Measurements from ENCODE around the gene MATN1. TPM values are rescaled to one million over a fixed set of nuclear protein-coding genes. Genes with fewer than 3 reads are reported as not detected.

Gene MATN1
- total RNA-seq, 1 experiment from 2014 or later, result 0.12 TPM

DNA sequence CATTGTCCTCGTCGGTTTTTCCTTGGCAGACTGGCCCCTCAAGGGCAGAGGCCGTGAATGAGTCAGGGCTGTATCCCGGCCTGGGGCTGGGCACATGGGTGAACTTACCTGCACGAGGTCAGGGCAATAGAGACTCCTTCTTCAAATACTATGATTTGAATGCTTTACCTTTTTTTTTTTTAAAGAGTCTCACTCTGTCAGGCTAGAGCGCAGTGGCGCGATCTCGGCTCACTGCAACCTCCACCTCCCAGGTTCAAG lies 29.2 kb upstream of the MATN1 start:
- peaks cover 2 to 22% of the 10 kb centered on the region in 2 experiments; a peak in 3 of 4 replicates for H3K4me1 ChIP-seq (ENCODE audit: control insufficient read depth in 1 of 2, insufficient read depth in 2 of 2, low read length in 2 of 2)
- intact Hi-C loops (cut with micrococcal nuclease), result no loop called here
- H2AFZ ChIP-seq (ENCODE audit: low read depth, low read length, poor library complexity, severe bottlenecking), result no peak overlapping the region
- H3K27ac ChIP-seq (ENCODE audit: low read depth, low read length), result no peak overlapping the region
- H3K27me3 ChIP-seq (ENCODE audit: insufficient read depth, low read length), result no peaks in the 10 kb centered on the region
- no peaks in the 10 kb centered on the region for H3K9me3 ChIP-seq (ENCODE audit: control insufficient read depth in 1 of 2, insufficient read depth in 1 of 2, low read depth in 1 of 2, low read length in 2 of 2)
- H3K4me3 ChIP-seq (replicated peaks in 1 of 2; ENCODE audit: low read depth in 1 of 2, low read length in 2 of 2), result no peak overlapping the region
- DNase-seq (ENCODE audit: low read depth, low spot score), result no peak
- no peak for ATAC-seq
- TF ChIP-seq CBX3 (IDR thresholded peaks at IDR 0.05; ENCODE audit: low read depth) (no peak), SIN3A (IDR thresholded peaks at IDR 0.05; ENCODE audit: low read depth) (no peak), YY1 (IDR thresholded peaks at IDR 0.05; ENCODE audit: extremely low read depth, insufficient replicate concordance, low read depth, low read length) (no peak), ZFX (IDR thresholded peaks at IDR 0.05) (no peak), RAD21 (IDR thresholded peaks at IDR 0.05; ENCODE audit: low read depth) (no peak), SP1 (IDR thresholded peaks at IDR 0.05; ENCODE audit: low read depth) (no peak), SRF (IDR thresholded peaks at IDR 0.05; ENCODE audit: low read depth) (no peak), POLR2A (IDR thresholded peaks at IDR 0.05; ENCODE audit: borderline replicate concordance, extremely low read depth, insufficient read depth, insufficient read length) (no peak), TCF7L2 (IDR thresholded peaks at IDR 0.05; ENCODE audit: borderline replicate concordance, extremely low read depth, insufficient read depth, insufficient read length) (no peak), FOSL1 (IDR thresholded peaks at IDR 0.05; ENCODE audit: low read depth) (no peak), POLR2AphosphoS5 (IDR thresholded peaks at IDR 0.05; ENCODE audit: low read depth, low read length) (no peak), ELF1 (IDR thresholded peaks at IDR 0.05; ENCODE audit: borderline replicate concordance, low read depth) (no peak), ZNF274 (IDR thresholded peaks at IDR 0.05; ENCODE audit: low read depth, low read length) (no peak), CEBPB (IDR thresholded peaks at IDR 0.05; ENCODE audit: low read depth) (no peak), EZH2phosphoT487 (IDR thresholded peaks at IDR 0.05; ENCODE audit: borderline replicate concordance) (no peak)
- TF ChIP-seq, protein P1, sequence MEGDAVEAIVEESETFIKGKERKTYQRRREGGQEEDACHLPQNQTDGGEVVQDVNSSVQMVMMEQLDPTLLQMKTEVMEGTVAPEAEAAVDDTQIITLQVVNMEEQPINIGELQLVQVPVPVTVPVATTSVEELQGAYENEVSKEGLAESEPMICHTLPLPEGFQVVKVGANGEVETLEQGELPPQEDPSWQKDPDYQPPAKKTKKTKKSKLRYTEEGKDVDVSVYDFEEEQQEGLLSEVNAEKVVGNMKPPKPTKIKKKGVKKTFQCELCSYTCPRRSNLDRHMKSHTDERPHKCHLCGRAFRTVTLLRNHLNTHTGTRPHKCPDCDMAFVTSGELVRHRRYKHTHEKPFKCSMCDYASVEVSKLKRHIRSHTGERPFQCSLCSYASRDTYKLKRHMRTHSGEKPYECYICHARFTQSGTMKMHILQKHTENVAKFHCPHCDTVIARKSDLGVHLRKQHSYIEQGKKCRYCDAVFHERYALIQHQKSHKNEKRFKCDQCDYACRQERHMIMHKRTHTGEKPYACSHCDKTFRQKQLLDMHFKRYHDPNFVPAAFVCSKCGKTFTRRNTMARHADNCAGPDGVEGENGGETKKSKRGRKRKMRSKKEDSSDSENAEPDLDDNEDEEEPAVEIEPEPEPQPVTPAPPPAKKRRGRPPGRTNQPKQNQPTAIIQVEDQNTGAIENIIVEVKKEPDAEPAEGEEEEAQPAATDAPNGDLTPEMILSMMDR (IDR thresholded peaks at IDR 0.05 in 2 of 3, conservative IDR thresholded peaks at IDR 0.05 in 1 of 3; ENCODE audit: borderline replicate concordance in 1 of 3, insufficient read depth in 1 of 3, low read depth in 2 of 3, low read length in 2 of 3), result no peak
- TF ChIP-seq, protein P2, sequence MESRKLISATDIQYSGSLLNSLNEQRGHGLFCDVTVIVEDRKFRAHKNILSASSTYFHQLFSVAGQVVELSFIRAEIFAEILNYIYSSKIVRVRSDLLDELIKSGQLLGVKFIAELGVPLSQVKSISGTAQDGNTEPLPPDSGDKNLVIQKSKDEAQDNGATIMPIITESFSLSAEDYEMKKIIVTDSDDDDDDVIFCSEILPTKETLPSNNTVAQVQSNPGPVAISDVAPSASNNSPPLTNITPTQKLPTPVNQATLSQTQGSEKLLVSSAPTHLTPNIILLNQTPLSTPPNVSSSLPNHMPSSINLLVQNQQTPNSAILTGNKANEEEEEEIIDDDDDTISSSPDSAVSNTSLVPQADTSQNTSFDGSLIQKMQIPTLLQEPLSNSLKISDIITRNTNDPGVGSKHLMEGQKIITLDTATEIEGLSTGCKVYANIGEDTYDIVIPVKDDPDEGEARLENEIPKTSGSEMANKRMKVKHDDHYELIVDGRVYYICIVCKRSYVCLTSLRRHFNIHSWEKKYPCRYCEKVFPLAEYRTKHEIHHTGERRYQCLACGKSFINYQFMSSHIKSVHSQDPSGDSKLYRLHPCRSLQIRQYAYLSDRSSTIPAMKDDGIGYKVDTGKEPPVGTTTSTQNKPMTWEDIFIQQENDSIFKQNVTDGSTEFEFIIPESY (IDR thresholded peaks at IDR 0.05; ENCODE audit: extremely low read depth, insufficient replicate concordance, low read length), result no peak
- TF ChIP-seq, protein P3, sequence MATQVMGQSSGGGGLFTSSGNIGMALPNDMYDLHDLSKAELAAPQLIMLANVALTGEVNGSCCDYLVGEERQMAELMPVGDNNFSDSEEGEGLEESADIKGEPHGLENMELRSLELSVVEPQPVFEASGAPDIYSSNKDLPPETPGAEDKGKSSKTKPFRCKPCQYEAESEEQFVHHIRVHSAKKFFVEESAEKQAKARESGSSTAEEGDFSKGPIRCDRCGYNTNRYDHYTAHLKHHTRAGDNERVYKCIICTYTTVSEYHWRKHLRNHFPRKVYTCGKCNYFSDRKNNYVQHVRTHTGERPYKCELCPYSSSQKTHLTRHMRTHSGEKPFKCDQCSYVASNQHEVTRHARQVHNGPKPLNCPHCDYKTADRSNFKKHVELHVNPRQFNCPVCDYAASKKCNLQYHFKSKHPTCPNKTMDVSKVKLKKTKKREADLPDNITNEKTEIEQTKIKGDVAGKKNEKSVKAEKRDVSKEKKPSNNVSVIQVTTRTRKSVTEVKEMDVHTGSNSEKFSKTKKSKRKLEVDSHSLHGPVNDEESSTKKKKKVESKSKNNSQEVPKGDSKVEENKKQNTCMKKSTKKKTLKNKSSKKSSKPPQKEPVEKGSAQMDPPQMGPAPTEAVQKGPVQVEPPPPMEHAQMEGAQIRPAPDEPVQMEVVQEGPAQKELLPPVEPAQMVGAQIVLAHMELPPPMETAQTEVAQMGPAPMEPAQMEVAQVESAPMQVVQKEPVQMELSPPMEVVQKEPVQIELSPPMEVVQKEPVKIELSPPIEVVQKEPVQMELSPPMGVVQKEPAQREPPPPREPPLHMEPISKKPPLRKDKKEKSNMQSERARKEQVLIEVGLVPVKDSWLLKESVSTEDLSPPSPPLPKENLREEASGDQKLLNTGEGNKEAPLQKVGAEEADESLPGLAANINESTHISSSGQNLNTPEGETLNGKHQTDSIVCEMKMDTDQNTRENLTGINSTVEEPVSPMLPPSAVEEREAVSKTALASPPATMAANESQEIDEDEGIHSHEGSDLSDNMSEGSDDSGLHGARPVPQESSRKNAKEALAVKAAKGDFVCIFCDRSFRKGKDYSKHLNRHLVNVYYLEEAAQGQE (IDR thresholded peaks at IDR 0.05; ENCODE audit: low read depth), result no peak
- TF ChIP-seq, protein P4, sequence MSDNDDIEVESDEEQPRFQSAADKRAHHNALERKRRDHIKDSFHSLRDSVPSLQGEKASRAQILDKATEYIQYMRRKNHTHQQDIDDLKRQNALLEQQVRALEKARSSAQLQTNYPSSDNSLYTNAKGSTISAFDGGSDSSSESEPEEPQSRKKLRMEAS (IDR thresholded peaks at IDR 0.05), result no peak
- RAD21 ChIA-PET (ENCODE audit: low non-redundant PET in 1 of 2, low total read pairs in 2 of 2, uncharacterized antibody in 2 of 2, unreplicated experiment in 2 of 2), result no interaction called here
- POLR2A ChIA-PET, result no interaction called here
- no peaks in the 10 kb centered on the region for H3K9me2 ChIP-seq (ENCODE audit: insufficient read depth)
- H3K36me3 ChIP-seq (ENCODE audit: control insufficient read depth in 1 of 2, insufficient read depth in 2 of 2, low read length in 2 of 2), result no peaks in the 10 kb centered on the region
- H4K20me1 ChIP-seq (ENCODE audit: insufficient read depth), result no peaks in the 10 kb centered on the region
- no peak overlapping the region for H3K4me2 ChIP-seq (ENCODE audit: low read length)
- H3K79me2 ChIP-seq (ENCODE audit: insufficient read depth, low read length), result no peaks in the 10 kb centered on the region
- no peak overlapping the region for H3K9ac ChIP-seq (ENCODE audit: low read length)
- BruUV-seq (replicated peaks), result no TSS peak
- CTCF ChIA-PET, result interaction anchor here (1.4 kb wide), 1 partner anchor 27 kb away, joined by 7 read pairs; no protein-coding TSS in a partner anchor
